Esophagus muscularis mucosa (tissue), 4 donors: ENCODE results near the gene CYREN. TPM values are rescaled to one million over a fixed set of nuclear protein-coding genes. Genes with fewer than 3 reads are reported as not detected.

Source experiments
- DNase-seq: peaks from one replicate; pipeline ENCODE4 v3.0.0-alpha.2; 2017; ENCODE audit errors: extremely low spot score
- H3K27ac ChIP-seq, 4 donors: fragments of 200-600 bp; sonication (generic); replicated peaks in 1 of 4; 1 replicate in 3 of 4; 2 replicates in 1 of 4; pipeline ENCODE4 v1.5.1; 2016 to 2019; ENCODE audit warnings: mild to moderate bottlenecking in 1 of 4
- H3K27me3 ChIP-seq, 4 donors: fragments of 200-600 bp; sonication (generic); one replicate each; pipeline versions ENCODE4 v1.5.1 to v1.6.0; 2016 to 2019
- H3K36me3 ChIP-seq, 4 donors: fragments of 200-600 bp; sonication (generic); one replicate each; pipeline ENCODE4 v1.5.1; 2016 to 2019
- H3K4me1 ChIP-seq, 4 donors: fragments of 200-600 bp; sonication (generic); one replicate each; pipeline ENCODE4 v1.5.1; 2016 to 2019
- H3K4me3 ChIP-seq, 4 donors: fragments of 200-600 bp; sonication (generic); 1 replicate in 2 of 4; 2 replicates in 2 of 4; pipeline ENCODE4 v1.5.1; 2016 to 2019; ENCODE audit warnings: mild to moderate bottlenecking in 4 of 4, moderate library complexity in 1 of 4
- H3K9me3 ChIP-seq, 4 donors: fragments of 200-600 bp; sonication (generic); 1 replicate in 3 of 4; 2 replicates in 1 of 4; pipeline ENCODE4 v1.5.1; 2016 to 2019
- EP300 ChIP-seq: sonication (generic); formaldehyde crosslinking; IDR thresholded peaks from one replicate; pipeline ENCODE4 v1.6.1; 2017; ENCODE audit warnings: antibody characterized with exemption
- POLR2A ChIP-seq: fragments of 450-650 bp; IDR thresholded peaks from one replicate; pipeline ENCODE4 v1.6.1; 2017; ENCODE audit warnings: antibody characterized with exemption, moderate library complexity, mild to moderate bottlenecking, low read depth
- POLR2AphosphoS5 ChIP-seq, 2 donors: sonication (generic); formaldehyde crosslinking; IDR thresholded peaks; one replicate each; pipeline ENCODE4 v1.6.1; 2017; ENCODE audit warnings: antibody characterized with exemption in 2 of 2
- WGBS: methylation state at CpG from one replicate; pipeline ENCODE4 v1.1.5; 2018; 5-methylcytosine and 5-hydroxymethylcytosine counted together
- intact Hi-C: fragments of 100-400 bp; cut with DNase I; formaldehyde crosslinking; loops from one replicate; pipeline ENCODE4 v1.15.1; 2023
- total RNA-seq, 4 donors: library from RNA; depleted of rRNA; stranded (reverse); fragments of >200 nt; gene quantifications; one replicate each; pipeline versions ENCODE4 v1.1.0 to v1.2.1, GENCODE V29; 2016
- TF ChIP-seq, protein P1 (sequence below), 3 experiments: fragments of 200-600 bp in 2 of 3; fragments of 450-650 bp in 1 of 3; sonication (generic) in 2 of 3; IDR thresholded peaks; one replicate each; pipeline ENCODE4 v1.5.1; 2017 to 2019; ENCODE audit warnings: antibody characterized with exemption in 3 of 3, mild to moderate bottlenecking in 2 of 3, moderate library complexity in 1 of 3

Gene CYREN
- total RNA-seq, 4 donors from 2014 or later = 30.8 to 51.7 (median 40.2) TPM

DNA sequence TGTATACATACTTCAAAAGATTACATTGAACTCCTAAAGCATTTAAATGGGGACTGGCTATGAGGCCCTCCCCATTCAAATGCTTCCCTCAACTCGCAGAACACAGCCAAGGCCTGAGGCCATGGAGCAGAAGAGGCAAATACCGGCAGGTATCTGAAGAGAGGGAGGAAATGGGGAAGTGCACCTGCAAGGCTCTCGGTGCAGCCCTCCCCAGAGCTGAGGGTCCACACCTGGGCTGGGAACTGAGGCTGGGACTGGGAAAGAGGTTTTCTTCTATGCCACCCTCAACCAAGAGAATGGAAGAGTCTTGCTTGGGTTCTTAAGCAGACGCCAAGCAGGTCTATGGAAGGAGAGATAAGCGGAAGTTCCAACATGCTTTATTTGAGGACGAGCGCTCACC, 13.0 kb upstream of the CYREN start:
- Histone ChIP-seq H3K27ac (no peak overlapping the region), H3K36me3 (peaks cover 42 to 86% (median 75%) of the 10 kb centered on the region in 4 donors), H3K9me3 (peaks cover 0 to 33% (median 18%) of the 10 kb centered on the region in 4 donors), H3K4me3 (no peak overlapping the region), H3K27me3 (no peaks in the 10 kb centered on the region), H3K4me1 (no peaks in the 10 kb centered on the region)
- TF ChIP-seq POLR2AphosphoS5 (IDR thresholded peaks at IDR 0.05) (no peak), POLR2A (no peak), EP300 (no peak)
- TF ChIP-seq, protein P1, sequence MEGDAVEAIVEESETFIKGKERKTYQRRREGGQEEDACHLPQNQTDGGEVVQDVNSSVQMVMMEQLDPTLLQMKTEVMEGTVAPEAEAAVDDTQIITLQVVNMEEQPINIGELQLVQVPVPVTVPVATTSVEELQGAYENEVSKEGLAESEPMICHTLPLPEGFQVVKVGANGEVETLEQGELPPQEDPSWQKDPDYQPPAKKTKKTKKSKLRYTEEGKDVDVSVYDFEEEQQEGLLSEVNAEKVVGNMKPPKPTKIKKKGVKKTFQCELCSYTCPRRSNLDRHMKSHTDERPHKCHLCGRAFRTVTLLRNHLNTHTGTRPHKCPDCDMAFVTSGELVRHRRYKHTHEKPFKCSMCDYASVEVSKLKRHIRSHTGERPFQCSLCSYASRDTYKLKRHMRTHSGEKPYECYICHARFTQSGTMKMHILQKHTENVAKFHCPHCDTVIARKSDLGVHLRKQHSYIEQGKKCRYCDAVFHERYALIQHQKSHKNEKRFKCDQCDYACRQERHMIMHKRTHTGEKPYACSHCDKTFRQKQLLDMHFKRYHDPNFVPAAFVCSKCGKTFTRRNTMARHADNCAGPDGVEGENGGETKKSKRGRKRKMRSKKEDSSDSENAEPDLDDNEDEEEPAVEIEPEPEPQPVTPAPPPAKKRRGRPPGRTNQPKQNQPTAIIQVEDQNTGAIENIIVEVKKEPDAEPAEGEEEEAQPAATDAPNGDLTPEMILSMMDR (IDR thresholded peaks at IDR 0.05) = no peak
- DNase-seq = no peak
- 95% methylated on average over 7 of the region's 7 CpGs for WGBS
- intact Hi-C loops = no loop called here

DNA sequence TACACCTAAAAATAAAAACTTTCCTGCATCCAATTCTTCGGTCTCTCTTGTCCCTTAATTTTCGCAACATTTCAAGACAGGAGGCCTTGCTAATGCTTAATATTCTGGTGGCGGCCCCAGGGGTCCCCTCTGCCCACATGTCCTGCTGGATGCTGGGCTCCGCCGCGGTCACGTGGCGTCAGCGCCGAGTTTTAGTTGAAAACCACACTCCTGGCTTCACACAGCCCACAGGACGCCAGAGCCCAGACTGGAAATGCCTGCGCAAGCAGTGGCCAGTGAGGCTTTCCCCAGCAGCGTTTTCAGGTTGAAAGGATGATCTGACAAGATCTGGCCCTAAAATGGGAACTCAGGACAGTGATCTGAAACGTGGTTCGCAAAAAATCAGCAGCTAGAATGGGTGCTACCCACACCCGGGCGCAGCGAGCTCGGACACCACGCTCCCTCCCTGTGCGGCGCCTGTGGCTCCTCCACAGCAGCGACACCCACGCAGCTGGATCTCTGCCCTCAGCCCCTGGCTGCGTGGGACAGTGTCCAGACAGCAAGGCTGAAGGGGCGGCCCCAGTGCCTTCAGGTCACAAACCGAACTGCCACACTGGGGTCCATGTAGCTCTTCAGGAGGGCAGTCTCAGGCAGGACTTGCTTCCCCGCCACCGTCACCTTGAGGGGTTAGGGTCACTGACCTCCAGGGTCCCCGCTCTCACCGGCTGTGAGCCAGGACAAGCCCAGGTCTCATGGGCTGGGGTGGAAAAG, 11.6 kb upstream of the CYREN start:
- 95% methylated on average over 23 of the region's 31 CpGs for WGBS
- Histone ChIP-seq H3K4me3 (no peak overlapping the region), H3K9me3 (peaks cover 0 to 33% (median 18%) of the 10 kb centered on the region in 4 donors), H3K36me3 (peaks cover 32 to 80% (median 62%) of the 10 kb centered on the region in 4 donors), H3K4me1 (no peaks in the 10 kb centered on the region), H3K27me3 (no peaks in the 10 kb centered on the region), H3K27ac (no peak overlapping the region)
- DNase-seq = no peak
- intact Hi-C loops = no loop called here
- TF ChIP-seq EP300 (no peak), POLR2A (no peak), POLR2AphosphoS5 (IDR thresholded peaks at IDR 0.05) (no peak)
- TF ChIP-seq, protein P1 (IDR thresholded peaks at IDR 0.05) = no peak

DNA sequence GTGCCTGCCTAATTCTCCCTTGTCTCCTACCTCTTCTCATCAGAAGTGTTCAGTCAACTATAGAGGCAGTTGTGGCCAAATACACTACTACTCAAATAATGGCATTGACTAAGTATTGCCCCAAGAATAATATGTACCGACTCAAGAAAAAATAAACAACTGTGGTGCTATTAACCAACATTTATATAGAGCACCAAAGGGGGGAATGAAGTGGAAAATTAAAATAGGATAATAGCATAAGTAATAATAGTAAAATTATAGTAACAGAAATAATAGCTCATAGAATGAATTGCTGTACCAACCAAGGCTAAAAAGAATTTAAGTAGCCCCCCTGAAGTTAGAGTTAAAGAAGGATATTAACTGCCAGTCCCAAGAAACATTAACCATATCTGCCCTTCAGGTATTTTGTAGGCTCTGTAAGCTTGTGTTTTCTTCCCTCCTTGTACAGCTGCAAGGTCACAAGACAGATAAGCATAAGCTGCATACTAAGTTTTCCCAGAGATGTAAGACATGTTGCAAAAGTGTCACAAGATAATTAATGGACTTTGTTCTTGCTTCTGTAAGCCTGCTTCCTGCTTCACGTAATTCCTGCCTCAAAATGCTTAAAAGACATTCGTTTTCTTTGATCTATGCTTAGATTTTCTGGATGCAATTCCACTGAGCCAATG, 10.9 kb upstream of the CYREN start:
- peaks cover 25 to 72% (median 57%) of the 10 kb centered on the region in 4 donors for H3K36me3 ChIP-seq
- no peaks in the 10 kb centered on the region for H3K4me1 ChIP-seq
- WGBS = 89% methylated on average over 3 of the region's 3 CpGs
- H3K27me3 ChIP-seq = no peaks in the 10 kb centered on the region
- H3K9me3 ChIP-seq = peaks cover 0 to 33% (median 18%) of the 10 kb centered on the region in 4 donors
- intact Hi-C loops = no loop called here
- TF ChIP-seq POLR2AphosphoS5 (IDR thresholded peaks at IDR 0.05) (no peak), EP300 (no peak), POLR2A (no peak)
- TF ChIP-seq, protein P1 (IDR thresholded peaks at IDR 0.05) = no peak
- no peak overlapping the region for H3K4me3 ChIP-seq
- H3K27ac ChIP-seq = no peak overlapping the region
- no peak for DNase-seq

- Histone ChIP-seq H3K36me3 (peaks cover 16 to 69% (median 44%) of the 10 kb centered on the region in 4 donors), H3K27ac (no peak overlapping the region)
- intact Hi-C loops = no loop called here
These were observed 9.6 kb upstream of the CYREN start for GRCh38 chr7:135180122-135180521.

More at GRCh38 chr7:135180122-135180521, 9.6 kb upstream of the CYREN start:
- TF ChIP-seq EP300 (no peak), POLR2A (no peak), POLR2AphosphoS5 (IDR thresholded peaks at IDR 0.05) (no peak)
- TF ChIP-seq, protein P1 (IDR thresholded peaks at IDR 0.05) = no peak
- Histone ChIP-seq H3K4me3 (no peak overlapping the region), H3K27me3 (no peaks in the 10 kb centered on the region), H3K4me1 (no peaks in the 10 kb centered on the region), H3K9me3 (peaks cover 0 to 33% (median 18%) of the 10 kb centered on the region in 4 donors)
- no peak for DNase-seq
- 97% methylated on average over 5 of the region's 5 CpGs for WGBS
